GM12878 (cell line): ENCODE data around the gene NUP93. TPM values are rescaled to one million over a fixed set of nuclear protein-coding genes. Genes with fewer than 3 reads are reported as not detected.

Source experiments
- ATAC-seq: fragments of 200-7000 bp; cut with Tn5 transposase; 3 replicates; pipeline ENCODE4 v1.9.1; 2020; ENCODE audit warnings: mild to moderate bottlenecking, moderate library complexity
- BruUV-seq: library from RNA; stranded (reverse); fragments of 400-500 nt; replicated peaks from 2 replicates; lab custom pipeline; 2021; lab: Mats Ljungman, UMichigan
- CTCF ChIA-PET: fragments of 300-600 bp; sonication (Branson Sonifier 250); formaldehyde crosslinking; extraction: SDS; loops from one replicate; lab custom pipeline; 2021; ENCODE audit warnings: inconsistent platforms; lab: Yijun Ruan, JAX
- POLR2A ChIA-PET: fragments of 350-600 bp; formaldehyde crosslinking; extraction: SDS; loops from one replicate; lab custom pipeline; 2021; ENCODE audit warnings: inconsistent platforms; lab: Charles Lee
- RAD21 ChIA-PET: fragments of 300-600 bp; sonication (Branson Sonifier 250); formaldehyde crosslinking; loops from one replicate; lab custom pipeline; 2023; ENCODE audit warnings: antibody characterized with exemption; ENCODE audit not compliant: unreplicated experiment; lab: Charles Lee
- SMC1A ChIA-PET: fragments of 300-600 bp; sonication (Branson Sonifier 250); formaldehyde crosslinking; loops from one replicate; lab custom pipeline; 2023; ENCODE audit not compliant: unreplicated experiment, uncharacterized antibody; lab: Charles Lee
- DNase-seq: peaks from one replicate; pipeline ENCODE4 v3.0.0-alpha.2; 2011; ENCODE audit warnings: low read depth, low spot score
- FAIRE-seq: peaks from 3 replicates; lab custom pipeline; 2011; peaks lifted over from hg19 to GRCh38; lab: Jason Lieb, UNC
- H2AFZ ChIP-seq: 2 replicates; pipeline ENCODE4 v1.6.0; 2011; ENCODE audit warnings: low read depth, low read length, control low read depth; ENCODE audit not compliant: control insufficient read depth
- H3K27ac ChIP-seq: 2 replicates; pipeline ENCODE4 v1.5.1; 2011; ENCODE audit warnings: control low read depth; ENCODE audit not compliant: control insufficient read depth, insufficient read depth
- H3K27me3 ChIP-seq, 2 experiments: replicated peaks in 1 of 2; 2 replicates each; pipeline versions ENCODE4 v1.6.0 to v1.6.1; 2011; ENCODE audit warnings: low read length in 1 of 2; ENCODE audit not compliant: control insufficient read depth in 2 of 2, insufficient read depth in 2 of 2
- H3K36me3 ChIP-seq, 2 experiments: 2 replicates each; pipeline ENCODE4 v1.5.1; 2011; ENCODE audit warnings: low read length in 1 of 2; ENCODE audit not compliant: control insufficient read depth in 2 of 2, insufficient read depth in 2 of 2
- H3K4me1 ChIP-seq: 2 replicates; pipeline ENCODE4 v1.6.1; 2011; ENCODE audit warnings: mild to moderate bottlenecking, low read length, moderate library complexity, mixed read lengths; ENCODE audit not compliant: control insufficient read depth, insufficient read depth
- H3K4me2 ChIP-seq: 2 replicates; pipeline ENCODE4 v1.6.0; 2011; ENCODE audit warnings: control low read depth; ENCODE audit not compliant: control insufficient read depth, insufficient read depth
- H3K4me3 ChIP-seq: fragments of 200-600 bp; sonication (generic); 2 replicates; pipeline ENCODE4 v1.5.1; 2016
- H3K79me2 ChIP-seq: 2 replicates; pipeline ENCODE4 v1.6.0; 2011; ENCODE audit warnings: low read length; ENCODE audit not compliant: control insufficient read depth, insufficient read depth
- H3K9ac ChIP-seq: 2 replicates; pipeline ENCODE4 v1.8.0; 2011; ENCODE audit warnings: low read length, control low read depth, mixed read lengths; ENCODE audit not compliant: control insufficient read depth, insufficient read depth
- H3K9me3 ChIP-seq: replicated peaks from 3 replicates; pipeline ENCODE4 v1.5.1; 2011; ENCODE audit warnings: mild to moderate bottlenecking, low read length; ENCODE audit not compliant: control insufficient read depth, insufficient read depth
- H4K20me1 ChIP-seq: 2 replicates; pipeline ENCODE4 v1.6.0; 2011; ENCODE audit not compliant: control insufficient read depth, insufficient read depth
- GATAD2B ChIP-seq: fragments of 450-650 bp; conservative IDR thresholded peaks from 2 replicates; pipeline ENCODE4 v1.6.1; 2017; ENCODE audit warnings: low read depth, mild to moderate bottlenecking, moderate library complexity
- NR2C2 ChIP-seq: IDR thresholded peaks from 2 replicates; pipeline ENCODE4 v1.6.1; 2011; ENCODE audit warnings: borderline replicate concordance, low read depth; ENCODE audit not compliant: control insufficient read depth, insufficient read length
- RUNX3 ChIP-seq: IDR thresholded peaks from 2 replicates; pipeline ENCODE4 v1.6.1; 2012; ENCODE audit warnings: low read length, inconsistent platforms
- SMAD1 ChIP-seq: fragments of 450-650 bp; IDR thresholded peaks from 2 replicates; pipeline ENCODE4 v1.6.1; 2018; ENCODE audit warnings: mild to moderate bottlenecking, low read depth; ENCODE audit not compliant: partially characterized antibody
- WGBS: methylation state at CpG from one replicate; pipeline ENCODE4 v1.1.6; 2016; ENCODE audit warnings: low lambda C conversion rate; ENCODE audit not compliant: insufficient replicate concordance, insufficient coverage; ENCODE audit errors: missing lambda C conversion rate; 5-methylcytosine and 5-hydroxymethylcytosine counted together
- in situ Hi-C: fragments of 300-500 bp; cut with MboI; formaldehyde crosslinking; loops from 9 replicates; pipeline ENCODE4 v1.14.3; 2018; ENCODE audit warnings: mixed read lengths
- intact Hi-C: fragments of 100-400 bp; cut with micrococcal nuclease; formaldehyde crosslinking; loops from one replicate; pipeline ENCODE4 v1.14.2; 2022; ENCODE audit not compliant: unreplicated experiment
- polyA plus RNA-seq, 11 experiments: library from polyadenylated mRNA; depleted of rRNA in 4 of 11; unstranded in 6 of 11; stranded (reverse) in 5 of 11; fragments of >200 nt; fragmentation: Nextera tagmentation in 4 of 11; fragmentation: Illumina TruSeq in 1 of 11; extraction: Ambion mirVana in 4 of 11; extraction: Trizol in 1 of 11; gene quantifications; 1 replicate in 1 of 11; 2 replicates in 10 of 11; pipeline versions ENCODE4 v1.2.1 to v1.2.3, GENCODE V29; 2011 to 2016; ENCODE audit warnings: inconsistent platforms in 2 of 11, missing spikeins in 2 of 11, low read depth in 1 of 11
- total RNA-seq, 4 experiments: library from RNA; depleted of rRNA in 3 of 4; stranded (reverse); fragments of >200 nt in 3 of 4; fragmentation: Illumina TruSeq in 1 of 4; extraction: Trizol in 1 of 4; gene quantifications; 2 replicates each; pipeline versions ENCODE4 v1.2.1 to v1.2.3, GENCODE V29; 2013 to 2021
- TF ChIP-seq, protein P1 (sequence below): fragments of 450-650 bp; IDR thresholded peaks from 2 replicates; pipeline ENCODE4 v1.6.1; 2016; ENCODE audit warnings: mild to moderate bottlenecking

The NUP93 gene
- total and polyA plus RNA-seq, 10 of the 15 experiments (the other 5 are each of a cell fraction or from before 2014, with no cell fraction given): 82.2 to 175 (median 101) TPM

DNA sequence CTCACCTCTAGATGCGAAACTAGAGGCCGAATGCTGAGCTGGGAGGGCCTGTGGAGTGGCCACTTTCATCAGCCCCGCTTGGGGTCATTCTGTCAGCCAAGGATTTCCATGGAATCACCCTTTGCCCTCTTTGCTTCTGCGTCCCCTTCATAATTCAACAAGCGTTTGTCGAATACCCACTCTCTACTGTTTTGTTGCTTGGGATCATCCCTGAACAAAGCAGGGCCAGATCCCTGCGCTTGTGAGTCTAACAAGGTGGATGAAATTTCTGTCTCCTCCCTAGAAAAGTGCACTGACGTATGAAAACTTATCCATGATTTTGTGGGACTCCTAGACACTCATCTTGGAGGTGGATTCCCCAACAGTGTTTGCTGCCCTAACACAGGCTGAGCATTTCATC is 131.8 kb downstream of the NUP93 start (continued):
- TF ChIP-seq SMAD1: no peak
- TF ChIP-seq GATAD2B: no peak

DNA sequence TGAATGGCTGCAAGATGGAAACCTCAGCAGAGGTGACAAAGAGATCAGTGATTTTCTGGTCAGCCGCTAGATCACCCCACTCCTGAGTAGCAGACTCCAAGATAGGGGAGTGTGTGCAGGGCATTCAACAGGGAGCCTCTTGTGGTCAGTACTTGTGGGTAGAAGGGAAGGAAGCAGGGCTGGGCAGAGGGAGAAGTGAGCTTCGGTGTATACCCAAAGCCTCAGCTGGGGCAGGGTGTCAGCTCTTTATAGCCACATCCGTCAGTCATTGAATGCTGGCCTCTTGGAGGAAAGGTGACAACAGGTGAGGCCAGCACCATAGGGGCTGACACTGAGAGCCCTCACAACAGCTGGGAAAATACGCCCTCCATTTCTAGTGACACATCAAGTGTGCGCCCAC is 132.8 kb downstream of the NUP93 start:
- ChIA-PET POLR2A (interaction anchor here (0.6 to 1.4 kb wide), 3 partner anchors 48 to 170 kb away, joined by 5 to 7 read pairs (median 6); no protein-coding TSS in a partner anchor), CTCF (interaction anchor here (0.6 to 11.7 kb wide), 14 partner anchors 11 to 263 kb away, joined by 3 to 247 read pairs (median 3); partner anchors contain the start of gene CETP), SMC1A (interaction anchor here (0.7 to 6.1 kb wide), 12 partner anchors 12 to 161 kb away, joined by 3 to 41 read pairs (median 3); no protein-coding TSS in a partner anchor), RAD21 (interaction anchor here (0.7 to 9.7 kb wide), 6 partner anchors 26 to 161 kb away, joined by 3 to 126 read pairs (median 4); no protein-coding TSS in a partner anchor)
- no peaks in the 10 kb centered on the region for H3K79me2 ChIP-seq
- H3K36me3 ChIP-seq: no peaks in the 10 kb centered on the region
- 69% methylated on average over 5 of the region's 5 CpGs for WGBS
- no peak overlapping the region for H3K4me2 ChIP-seq
- intact Hi-C loops: loop anchor here (5.0 kb wide), 1 partner anchor 185 kb away; no protein-coding TSS in a partner anchor
- no peaks in the 10 kb centered on the region for H3K9me3 ChIP-seq
- no TSS peak for BruUV-seq
- ATAC-seq (peak; percentile 5), DNase-seq (no peak), FAIRE-seq (no peak)
- TF ChIP-seq, protein P1, sequence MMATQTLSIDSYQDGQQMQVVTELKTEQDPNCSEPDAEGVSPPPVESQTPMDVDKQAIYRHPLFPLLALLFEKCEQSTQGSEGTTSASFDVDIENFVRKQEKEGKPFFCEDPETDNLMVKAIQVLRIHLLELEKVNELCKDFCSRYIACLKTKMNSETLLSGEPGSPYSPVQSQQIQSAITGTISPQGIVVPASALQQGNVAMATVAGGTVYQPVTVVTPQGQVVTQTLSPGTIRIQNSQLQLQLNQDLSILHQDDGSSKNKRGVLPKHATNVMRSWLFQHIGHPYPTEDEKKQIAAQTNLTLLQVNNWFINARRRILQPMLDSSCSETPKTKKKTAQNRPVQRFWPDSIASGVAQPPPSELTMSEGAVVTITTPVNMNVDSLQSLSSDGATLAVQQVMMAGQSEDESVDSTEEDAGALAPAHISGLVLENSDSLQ: no peak
- TF ChIP-seq RUNX3 (peak; percentile 34; the same call in 1 of the 2 replicates), NR2C2 (no peak)
- H3K9ac ChIP-seq: no peak overlapping the region
- no peaks in the 10 kb centered on the region for H3K27me3 ChIP-seq
- H3K4me3 ChIP-seq: no peak overlapping the region
- H2AFZ ChIP-seq: no peak overlapping the region
- H3K27ac ChIP-seq: no peak overlapping the region
- in situ Hi-C loops: no loop called here
- H3K4me1 ChIP-seq: peaks cover 33% of the 10 kb centered on the region
- H4K20me1 ChIP-seq: no peaks in the 10 kb centered on the region
